Stimulated activated naive CD8-positive, alpha-beta T cell treated with anti-CD3 and anti-CD28 coated beads, Interleukin-15, Interleukin-2, amounts not matched to agents 100 U/mL and 50 U/mL, for 24 hours (primary cell): Measurements from ENCODE around the gene ABCC10.
"Not testable (repeated sequence)": the region's sequence is repeated elsewhere in the genome, so short reads cannot be mapped to it uniquely, and the experiment has no call there.

Source experiments
- ATAC-seq: fragments of 150-1000 bp; cut with Tn5 transposase; one replicate; pipeline ENCODE4 v1.10.0; 2021
- DNase-seq: peaks from one replicate; pipeline ENCODE4 v3.0.0; 2021

The ABCC10 gene

DNA sequence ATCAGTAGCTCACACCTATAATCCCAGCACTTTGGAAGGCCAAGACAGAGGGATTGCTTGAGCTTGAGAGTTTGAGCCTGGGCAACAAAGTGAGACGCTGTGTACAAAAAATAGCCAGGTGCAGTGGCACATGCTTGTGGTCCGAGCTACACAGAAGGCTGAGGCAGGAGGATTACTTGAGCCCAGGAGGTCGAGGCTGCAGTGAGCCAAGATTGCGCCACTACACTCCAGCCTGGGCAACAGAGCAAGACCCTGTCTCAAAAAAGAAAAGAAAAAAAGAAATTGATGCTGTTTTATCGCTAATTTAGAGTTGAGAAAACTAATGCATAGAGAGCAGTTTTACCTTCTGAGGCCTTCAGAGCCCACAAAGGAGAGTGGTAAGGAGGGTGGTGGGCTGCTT is 71.0 kb downstream of the ABCC10 start:
- DNase-seq, ATAC-seq: not testable (repeated sequence)

DNA sequence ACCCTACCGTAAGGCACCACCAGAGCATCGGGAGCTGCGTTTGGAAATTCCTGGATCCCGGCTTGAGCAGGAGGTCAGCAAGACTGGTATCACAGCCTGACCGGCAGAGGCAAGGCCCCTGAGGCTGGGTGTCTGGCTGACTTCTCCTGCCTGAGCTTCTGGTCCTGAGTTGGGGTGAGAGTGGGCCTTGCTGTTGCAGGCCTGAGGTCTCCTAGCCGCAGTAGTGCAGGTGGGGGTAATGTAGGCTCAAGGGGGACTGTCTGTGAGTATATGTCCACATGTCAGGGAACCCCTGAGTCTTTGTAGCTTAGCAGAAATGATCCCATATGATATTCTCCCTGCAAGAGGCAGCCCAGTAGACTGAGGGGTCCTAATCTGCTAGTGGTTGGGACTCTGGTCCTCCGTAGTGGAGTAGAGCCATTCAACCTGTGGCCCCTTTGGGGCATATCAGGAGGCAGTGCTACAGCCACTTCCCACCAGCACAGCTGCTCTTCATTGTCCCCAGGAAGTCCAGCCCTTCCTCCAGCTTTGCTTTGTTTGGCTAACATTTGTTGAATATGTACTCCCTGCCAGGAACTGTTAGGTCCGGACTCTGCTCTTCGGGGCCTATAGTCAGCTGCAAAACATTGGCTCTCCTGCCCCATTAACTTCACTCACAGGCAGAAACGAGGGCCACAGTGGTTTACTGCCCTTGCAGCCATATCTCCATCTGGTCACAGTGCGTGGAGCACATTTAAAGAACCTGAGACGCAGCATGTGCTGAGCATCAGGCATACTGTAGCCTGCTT is 71.9 kb downstream of the ABCC10 start:
- DNase-seq: no peak

More for the DNA sequence above, 71.9 kb downstream of the ABCC10 start:
- ATAC-seq: no peak
